Neural cell (in vitro differentiated cells): ENCODE results near the gene LRRC8D. TPM values are rescaled to one million over a fixed set of nuclear protein-coding genes. Genes with fewer than 3 reads are reported as not detected.

Source experiments
- H2AFZ ChIP-seq: fragments of 200-600, 300-800 bp; sonication (generic), shearing (Covaris generic); 2 replicates; pipeline ENCODE4 v1.6.0; 2014; ENCODE audit warnings: low read depth, mild to moderate bottlenecking, antibody characterized with exemption, low read length, moderate library complexity
- H3F3A ChIP-seq: fragments of 200-600 bp; shearing (Covaris generic); 2 replicates; pipeline ENCODE4 v1.6.1; 2016; ENCODE audit warnings: mild to moderate bottlenecking, moderate library complexity, mixed read lengths, antibody characterized with exemption, low read length; ENCODE audit not compliant: insufficient read depth, poor library complexity, severe bottlenecking
- H3K27ac ChIP-seq: fragments of 200-600, 300-800 bp; sonication (generic), shearing (Covaris generic); 2 replicates; pipeline ENCODE4 v1.5.1; 2014; ENCODE audit warnings: mild to moderate bottlenecking, low read length, moderate library complexity
- H3K27me3 ChIP-seq: fragments of 300-800, 200-600 bp; sonication (generic), shearing (Covaris generic); 2 replicates; pipeline ENCODE4 v1.6.0; 2014; ENCODE audit warnings: mild to moderate bottlenecking, low read depth, low read length, moderate library complexity; ENCODE audit not compliant: insufficient read depth
- H3K36me3 ChIP-seq: fragments of 300-800, 200-600 bp; sonication (generic), shearing (Covaris generic); 2 replicates; pipeline ENCODE4 v1.5.1; 2014; ENCODE audit warnings: mild to moderate bottlenecking, antibody characterized with exemption, low read length, moderate library complexity; ENCODE audit not compliant: insufficient read depth
- H3K4me2 ChIP-seq: fragments of 300-800, 200-600 bp; sonication (generic), shearing (Covaris generic); 2 replicates; pipeline ENCODE4 v1.6.0; 2014; ENCODE audit warnings: mild to moderate bottlenecking, low read length
- H3K4me3 ChIP-seq: fragments of 300-800, 200-600 bp; sonication (generic), shearing (Covaris generic); 2 replicates; pipeline ENCODE4 v1.5.1; 2014; ENCODE audit warnings: mild to moderate bottlenecking, low read length, moderate library complexity
- H3K79me2 ChIP-seq: fragments of 200-600 bp; shearing (Covaris generic); replicated peaks from 2 replicates; pipeline ENCODE4 v1.6.0; 2014; ENCODE audit warnings: mild to moderate bottlenecking, low read length, moderate library complexity; ENCODE audit not compliant: insufficient read depth
- H3K9ac ChIP-seq: fragments of 300-800, 200-600 bp; sonication (generic), shearing (Covaris generic); 2 replicates; pipeline ENCODE4 v1.6.1; 2016; ENCODE audit warnings: mild to moderate bottlenecking, low read length, mixed read lengths
- H3K9me2 ChIP-seq: fragments of 200-600 bp; shearing (Covaris generic); 2 replicates; pipeline ENCODE4 v1.6.1; 2016; ENCODE audit warnings: mild to moderate bottlenecking, low read length, mixed read lengths; ENCODE audit not compliant: insufficient read depth
- H3K9me3 ChIP-seq: fragments of 200-600, 300-800 bp; sonication (generic), shearing (Covaris generic); 2 replicates; pipeline ENCODE4 v1.6.1; 2016; ENCODE audit warnings: mild to moderate bottlenecking, mixed run types, low read length, moderate library complexity, mixed read lengths
- H4K20me1 ChIP-seq: fragments of 200-600 bp; shearing (Covaris generic); 2 replicates; pipeline ENCODE4 v1.6.1; 2016; ENCODE audit warnings: mild to moderate bottlenecking, mixed run types; ENCODE audit not compliant: insufficient read depth
- EP300 ChIP-seq: fragments of 450-650 bp; conservative IDR thresholded peaks from 2 replicates; pipeline ENCODE4 v1.6.1; 2014; ENCODE audit warnings: antibody characterized with exemption, mild to moderate bottlenecking, moderate library complexity; ENCODE audit not compliant: poor library complexity, severe bottlenecking
- EZH2 ChIP-seq: fragments of 200-600, 300-800 bp; shearing (Covaris generic), sonication (generic); IDR thresholded peaks from 2 replicates; pipeline ENCODE4 v1.6.1; 2014; ENCODE audit warnings: antibody characterized with exemption, low read length, borderline replicate concordance, mild to moderate bottlenecking; ENCODE audit not compliant: insufficient read depth, poor library complexity, severe bottlenecking
- MXI1 ChIP-seq: fragments of 450-650 bp; conservative IDR thresholded peaks from 2 replicates; pipeline ENCODE4 v1.6.1; 2014; ENCODE audit warnings: antibody characterized with exemption, mild to moderate bottlenecking; ENCODE audit not compliant: poor library complexity, severe bottlenecking
- POLR2AphosphoS5 ChIP-seq: IDR thresholded peaks from 2 replicates; pipeline ENCODE4 v1.6.1; 2012
- RAD21 ChIP-seq: fragments of 450-650 bp; conservative IDR thresholded peaks from 2 replicates; pipeline ENCODE4 v1.6.1; 2014; ENCODE audit warnings: antibody characterized with exemption, mild to moderate bottlenecking, moderate library complexity
- SMC3 ChIP-seq: fragments of 450-650 bp; conservative IDR thresholded peaks from 2 replicates; pipeline ENCODE4 v1.6.1; 2014; ENCODE audit warnings: antibody characterized with exemption, mild to moderate bottlenecking, moderate library complexity; ENCODE audit not compliant: poor library complexity
- TAF1 ChIP-seq: IDR thresholded peaks from 2 replicates; pipeline ENCODE4 v1.6.1; 2012; ENCODE audit warnings: low read depth
- polyA plus RNA-seq: library from polyadenylated mRNA; depleted of rRNA; stranded (reverse); fragments of >200 nt; gene quantifications from 2 replicates; pipeline ENCODE4 v1.2.3, GENCODE V29; 2014
- TF ChIP-seq, protein P1 (sequence below): IDR thresholded peaks from 2 replicates; pipeline ENCODE4 v1.6.1; 2012; ENCODE audit warnings: borderline replicate concordance
- TF ChIP-seq, protein P2 (sequence below): fragments of 450-650 bp; IDR thresholded peaks from 2 replicates; pipeline ENCODE4 v1.5.1; 2014; ENCODE audit warnings: antibody characterized with exemption, mild to moderate bottlenecking, moderate library complexity; ENCODE audit not compliant: poor library complexity, severe bottlenecking

Gene LRRC8D
- polyA plus RNA-seq, 1 donor from 2014 or later = 43.7 TPM

DNA sequence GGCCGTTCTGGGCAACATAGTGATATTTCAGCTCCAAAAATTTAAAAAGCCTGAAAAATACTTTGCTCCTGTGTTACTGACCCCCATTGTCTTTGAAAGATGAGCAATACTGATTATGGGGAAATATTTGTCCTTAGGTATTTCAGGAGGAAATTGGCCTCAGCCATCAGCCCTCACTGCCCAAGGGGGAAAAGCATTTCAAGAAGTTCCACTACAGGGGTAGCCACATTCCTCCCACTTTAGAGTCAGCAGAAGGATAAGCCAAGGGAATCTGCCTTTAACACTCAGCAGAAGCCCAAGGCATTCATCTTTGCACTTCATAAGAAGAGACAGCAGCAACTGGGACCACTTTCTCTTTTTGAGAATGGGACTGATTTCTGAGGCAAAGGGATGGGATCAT, 133.6 kb downstream of the LRRC8D start:
- H3K79me2 ChIP-seq = no peaks in the 10 kb centered on the region
- H3F3A ChIP-seq = no peaks in the 10 kb centered on the region
- no peak for TF ChIP-seq EP300
- TF ChIP-seq TAF1 = no peak
- no peak for TF ChIP-seq MXI1
- H3K27me3 ChIP-seq = no peaks in the 10 kb centered on the region
- H3K4me2 ChIP-seq = no peak overlapping the region
- no peaks in the 10 kb centered on the region for H3K36me3 ChIP-seq
- H2AFZ ChIP-seq = no peak overlapping the region
- no peak overlapping the region for H3K27ac ChIP-seq
- no peaks in the 10 kb centered on the region for H3K9me3 ChIP-seq
- H3K4me3 ChIP-seq = no peak overlapping the region
- H4K20me1 ChIP-seq = no peaks in the 10 kb centered on the region
- no peaks in the 10 kb centered on the region for H3K9me2 ChIP-seq
- no peak overlapping the region for H3K9ac ChIP-seq

DNA sequence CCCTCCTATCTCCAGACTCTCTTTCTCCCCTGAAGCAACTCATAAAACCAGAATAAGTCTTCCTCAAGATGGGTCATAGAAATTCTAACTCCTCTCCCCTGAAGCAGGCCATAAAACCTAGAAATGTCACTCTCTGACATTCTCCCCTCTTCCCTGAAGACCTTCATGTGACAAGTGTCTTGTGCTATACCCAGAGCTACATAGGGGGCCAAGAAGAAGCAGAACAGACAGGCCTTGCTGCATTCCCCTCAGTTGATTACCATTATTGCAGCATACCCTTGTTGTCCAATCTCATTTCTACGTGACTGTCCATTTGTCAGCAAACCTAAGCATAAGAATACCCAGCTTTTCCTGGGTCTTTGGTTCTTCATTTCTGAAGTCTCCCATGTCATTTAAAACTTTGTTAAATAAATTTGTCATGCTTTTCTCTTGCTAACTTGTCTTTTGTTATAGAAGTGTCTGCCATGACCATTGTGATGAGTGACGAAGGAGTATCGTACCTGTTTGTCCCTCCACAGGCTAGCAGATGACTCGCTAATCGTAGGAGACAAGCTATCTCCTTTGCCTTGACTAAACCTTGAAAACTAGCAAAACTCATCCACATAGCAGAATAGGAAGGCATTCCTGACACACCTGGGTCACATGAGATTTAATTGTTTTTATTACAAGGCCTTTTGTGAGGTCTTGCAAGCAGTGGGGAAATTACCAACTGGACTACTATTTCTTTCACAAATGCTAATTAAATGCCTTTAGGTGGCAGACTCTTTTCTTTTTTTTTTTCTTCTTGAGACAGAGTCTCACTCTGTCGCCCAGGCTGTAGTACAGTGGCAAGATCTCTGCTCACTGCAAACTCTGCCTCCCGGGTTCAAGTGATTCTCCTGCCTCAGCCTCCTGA, 134.7 kb downstream of the LRRC8D start:
- Histone ChIP-seq H3K4me3 (no peak overlapping the region), H3K36me3 (no peaks in the 10 kb centered on the region), H3K27ac (no peak overlapping the region), H3K9me2 (no peaks in the 10 kb centered on the region), H4K20me1 (no peaks in the 10 kb centered on the region), H2AFZ (no peak overlapping the region), H3F3A (no peaks in the 10 kb centered on the region), H3K9me3 (no peaks in the 10 kb centered on the region), H3K79me2 (no peaks in the 10 kb centered on the region), H3K4me2 (no peak overlapping the region), H3K9ac (no peak overlapping the region), H3K27me3 (no peaks in the 10 kb centered on the region)
- TF ChIP-seq POLR2AphosphoS5 (no peak), MXI1 (no peak), RAD21 (no peak), TAF1 (no peak), SMC3 (no peak), EZH2 (no peak), EP300 (no peak)
- TF ChIP-seq, protein P1, sequence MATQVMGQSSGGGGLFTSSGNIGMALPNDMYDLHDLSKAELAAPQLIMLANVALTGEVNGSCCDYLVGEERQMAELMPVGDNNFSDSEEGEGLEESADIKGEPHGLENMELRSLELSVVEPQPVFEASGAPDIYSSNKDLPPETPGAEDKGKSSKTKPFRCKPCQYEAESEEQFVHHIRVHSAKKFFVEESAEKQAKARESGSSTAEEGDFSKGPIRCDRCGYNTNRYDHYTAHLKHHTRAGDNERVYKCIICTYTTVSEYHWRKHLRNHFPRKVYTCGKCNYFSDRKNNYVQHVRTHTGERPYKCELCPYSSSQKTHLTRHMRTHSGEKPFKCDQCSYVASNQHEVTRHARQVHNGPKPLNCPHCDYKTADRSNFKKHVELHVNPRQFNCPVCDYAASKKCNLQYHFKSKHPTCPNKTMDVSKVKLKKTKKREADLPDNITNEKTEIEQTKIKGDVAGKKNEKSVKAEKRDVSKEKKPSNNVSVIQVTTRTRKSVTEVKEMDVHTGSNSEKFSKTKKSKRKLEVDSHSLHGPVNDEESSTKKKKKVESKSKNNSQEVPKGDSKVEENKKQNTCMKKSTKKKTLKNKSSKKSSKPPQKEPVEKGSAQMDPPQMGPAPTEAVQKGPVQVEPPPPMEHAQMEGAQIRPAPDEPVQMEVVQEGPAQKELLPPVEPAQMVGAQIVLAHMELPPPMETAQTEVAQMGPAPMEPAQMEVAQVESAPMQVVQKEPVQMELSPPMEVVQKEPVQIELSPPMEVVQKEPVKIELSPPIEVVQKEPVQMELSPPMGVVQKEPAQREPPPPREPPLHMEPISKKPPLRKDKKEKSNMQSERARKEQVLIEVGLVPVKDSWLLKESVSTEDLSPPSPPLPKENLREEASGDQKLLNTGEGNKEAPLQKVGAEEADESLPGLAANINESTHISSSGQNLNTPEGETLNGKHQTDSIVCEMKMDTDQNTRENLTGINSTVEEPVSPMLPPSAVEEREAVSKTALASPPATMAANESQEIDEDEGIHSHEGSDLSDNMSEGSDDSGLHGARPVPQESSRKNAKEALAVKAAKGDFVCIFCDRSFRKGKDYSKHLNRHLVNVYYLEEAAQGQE = no peak
- TF ChIP-seq, protein P2, sequence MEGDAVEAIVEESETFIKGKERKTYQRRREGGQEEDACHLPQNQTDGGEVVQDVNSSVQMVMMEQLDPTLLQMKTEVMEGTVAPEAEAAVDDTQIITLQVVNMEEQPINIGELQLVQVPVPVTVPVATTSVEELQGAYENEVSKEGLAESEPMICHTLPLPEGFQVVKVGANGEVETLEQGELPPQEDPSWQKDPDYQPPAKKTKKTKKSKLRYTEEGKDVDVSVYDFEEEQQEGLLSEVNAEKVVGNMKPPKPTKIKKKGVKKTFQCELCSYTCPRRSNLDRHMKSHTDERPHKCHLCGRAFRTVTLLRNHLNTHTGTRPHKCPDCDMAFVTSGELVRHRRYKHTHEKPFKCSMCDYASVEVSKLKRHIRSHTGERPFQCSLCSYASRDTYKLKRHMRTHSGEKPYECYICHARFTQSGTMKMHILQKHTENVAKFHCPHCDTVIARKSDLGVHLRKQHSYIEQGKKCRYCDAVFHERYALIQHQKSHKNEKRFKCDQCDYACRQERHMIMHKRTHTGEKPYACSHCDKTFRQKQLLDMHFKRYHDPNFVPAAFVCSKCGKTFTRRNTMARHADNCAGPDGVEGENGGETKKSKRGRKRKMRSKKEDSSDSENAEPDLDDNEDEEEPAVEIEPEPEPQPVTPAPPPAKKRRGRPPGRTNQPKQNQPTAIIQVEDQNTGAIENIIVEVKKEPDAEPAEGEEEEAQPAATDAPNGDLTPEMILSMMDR = no peak
